Thoracic aorta (tissue), 2 donors: ENCODE measurements around the gene NUDT22. TPM values are rescaled to one million over a fixed set of nuclear protein-coding genes. Genes with fewer than 3 reads are reported as not detected.
"Not testable (repeated sequence)": the region's sequence is repeated elsewhere in the genome, so short reads cannot be mapped to it uniquely, and the experiment has no call there.

ENCODE experiments used
- ATAC-seq: fragments of 150-250 bp; one replicate; pipeline ENCODE4 v1.8.0; 2017; ENCODE audit warnings: low read depth; ENCODE audit not compliant: insufficient number of reproducible peaks, low FRiP score
- DNase-seq: peaks from one replicate; pipeline ENCODE4 v3.0.0-alpha.2; 2020; ENCODE audit warnings: low spot score
- H3K27ac ChIP-seq, 2 donors: fragments of 200-600 bp; sonication (generic); 1 replicate in 1 of 2; 2 replicates in 1 of 2; pipeline ENCODE4 v1.5.1; 2016; ENCODE audit warnings: mild to moderate bottlenecking in 2 of 2, moderate library complexity in 2 of 2
- H3K27me3 ChIP-seq: fragments of 200-600 bp; sonication (generic); replicated peaks from 2 replicates; pipeline ENCODE4 v1.6.0; 2016; ENCODE audit warnings: mild to moderate bottlenecking; ENCODE audit not compliant: insufficient read depth
- H3K36me3 ChIP-seq: fragments of 200-600 bp; sonication (generic); one replicate; pipeline ENCODE4 v1.5.1; 2016
- H3K4me1 ChIP-seq, 2 donors: fragments of 200-600 bp; sonication (generic); 1 replicate in 1 of 2; 2 replicates in 1 of 2; pipeline versions ENCODE4 v1.5.1 to v1.6.0; 2016; ENCODE audit warnings: low read depth in 2 of 2, mild to moderate bottlenecking in 1 of 2; ENCODE audit not compliant: control insufficient read depth in 1 of 2
- H3K4me3 ChIP-seq: fragments of 200-600 bp; sonication (generic); 2 replicates; pipeline ENCODE4 v1.5.1; 2016; ENCODE audit warnings: mild to moderate bottlenecking
- H3K9me3 ChIP-seq: fragments of 200-600 bp; sonication (generic); 2 replicates; pipeline ENCODE4 v1.5.1; 2016
- CTCF ChIP-seq: fragments of 200-600 bp; sonication (generic); IDR thresholded peaks from one replicate; pipeline ENCODE4 v1.5.1; 2019; ENCODE audit warnings: antibody characterized with exemption
- total RNA-seq, 2 donors: library from RNA; depleted of rRNA; stranded (reverse); fragments of >200 nt; gene quantifications; one replicate each; pipeline versions ENCODE4 v1.1.0 to v1.2.3, GENCODE V29; 2016

Gene NUDT22
- total RNA-seq, 2 donors from 2014 or later: 52.3 to 61.6 TPM

GRCh38 chr11:64244966-64245365, 18.9 kb downstream of the NUDT22 start:
- Histone ChIP-seq H3K4me3 (peak overlapping the region; percentile 73), H3K9me3 (no peaks in the 10 kb centered on the region), H3K27ac (peak overlapping the region; percentile 78 to 90), H3K4me1 (peaks cover 16 to 45% of the 10 kb centered on the region in 2 donors), H3K36me3 (peaks cover 9% of the 10 kb centered on the region), H3K27me3 (no peaks in the 10 kb centered on the region)
- no peak for TF ChIP-seq CTCF
- no peak for DNase-seq
- no peak for ATAC-seq

- DNase-seq (no peak), ATAC-seq (no peak)
- peak overlapping the region; percentile 78 to 90 for H3K27ac ChIP-seq
Measured at GRCh38 chr11:64245401-64245796, 19.3 kb downstream of the NUDT22 start.

GRCh38 chr11:64245797-64246620, 19.9 kb downstream of the NUDT22 start:
- H3K4me1 ChIP-seq: peaks cover 19 to 44% of the 10 kb centered on the region in 2 donors
- H3K4me3 ChIP-seq: peak overlapping the region; percentile 73
- peaks cover 9% of the 10 kb centered on the region for H3K36me3 ChIP-seq
- H3K27me3 ChIP-seq: no peaks in the 10 kb centered on the region
- TF ChIP-seq CTCF: no peak
- H3K27ac ChIP-seq: peak overlapping the region; percentile 78 to 90
- ATAC-seq (no peak), DNase-seq (peak; percentile 69)
- H3K9me3 ChIP-seq: no peaks in the 10 kb centered on the region

More at GRCh38 chr11:64245401-64245796, 19.3 kb downstream of the NUDT22 start:
- TF ChIP-seq CTCF: no peak
- Histone ChIP-seq H3K36me3 (peaks cover 9% of the 10 kb centered on the region), H3K9me3 (no peaks in the 10 kb centered on the region), H3K4me3 (peak overlapping the region; percentile 73), H3K4me1 (peaks cover 14 to 40% of the 10 kb centered on the region in 2 donors), H3K27me3 (no peaks in the 10 kb centered on the region)

- Histone ChIP-seq H3K27ac (peak overlapping the region in 1 of 2 donors; percentile 93), H3K4me1 (peaks cover 19 to 46% of the 10 kb centered on the region in 2 donors), H3K4me3 (peak overlapping the region; percentile 98)
- H3K36me3 ChIP-seq, ATAC-seq, H3K27me3 ChIP-seq, H3K9me3 ChIP-seq, DNase-seq: not testable (repeated sequence)
Measured at GRCh38 chr11:64246621-64246870, 20.5 kb downstream of the NUDT22 start.

- no peak for ATAC-seq
- Histone ChIP-seq H3K27ac (peak within 1 kb of the TSS; percentile 78 to 93), H3K27me3 (no peaks in the 10 kb centered on the region), H3K36me3 (peaks cover 9% of the 10 kb centered on the region), H3K4me3 (peak within 1 kb of the TSS; percentile 98), H3K4me1 (peaks cover 20 to 47% of the 10 kb centered on the region in 2 donors), H3K9me3 (no peaks in the 10 kb centered on the region)
- peak; percentile 58 for DNase-seq
- peak; percentile 11 for TF ChIP-seq CTCF
Measured at GRCh38 chr11:64246871-64247728, 21.0 kb downstream of the NUDT22 start, which contains the start of gene PPP1R14B. Gene PPP1R14B (minus strand): TSS chr11:64246943. CDS start chr11:64246673, 270 bp downstream.
